Stimulated activated CD8-positive, alpha-beta memory T cell treated with anti-CD3 and anti-CD28 coated beads, Interleukin-2, amount 100 ng/mL, for 1 hour (primary cell): Measurements from ENCODE around the gene SCN3B.
"Not testable (repeated sequence)": the region's sequence is repeated elsewhere in the genome, so short reads cannot be mapped to it uniquely, and the experiment has no call there.

Experiments
- DNase-seq, 2 donors: peaks; one replicate each; pipeline ENCODE4 v3.0.0-alpha.2; 2020; ENCODE audit warnings: low read depth in 2 of 2

Gene SCN3B, protein sequence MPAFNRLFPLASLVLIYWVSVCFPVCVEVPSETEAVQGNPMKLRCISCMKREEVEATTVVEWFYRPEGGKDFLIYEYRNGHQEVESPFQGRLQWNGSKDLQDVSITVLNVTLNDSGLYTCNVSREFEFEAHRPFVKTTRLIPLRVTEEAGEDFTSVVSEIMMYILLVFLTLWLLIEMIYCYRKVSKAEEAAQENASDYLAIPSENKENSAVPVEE

DNA sequence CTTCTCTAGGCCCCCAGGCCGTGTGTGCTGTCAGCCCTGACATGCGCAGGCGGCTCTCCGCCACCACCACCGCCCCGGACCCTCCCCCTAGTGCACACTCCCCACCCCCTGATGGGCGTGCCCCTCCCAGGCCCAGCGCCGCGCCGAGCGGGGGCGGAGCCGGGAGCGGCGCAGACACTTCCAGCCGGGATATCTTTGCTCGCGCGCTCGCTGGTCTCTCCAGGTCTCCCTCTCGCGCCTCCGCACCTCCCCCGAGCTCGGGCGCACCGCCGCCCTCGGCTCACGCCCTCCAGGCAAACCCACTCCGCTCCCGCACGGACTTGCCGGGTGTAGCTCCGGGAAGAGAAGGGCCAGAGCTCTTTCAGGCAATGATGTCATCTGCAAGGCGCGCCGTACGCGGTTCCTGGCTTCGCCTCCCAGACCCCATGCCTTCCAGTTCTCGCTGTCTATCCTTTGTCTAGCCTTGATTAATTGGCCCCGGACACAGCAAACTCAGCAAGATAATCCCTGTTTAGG lies at the start of gene SCN3B:
Gene SCN3B (minus strand): TSS at position 59 of the 516 bp plus-strand sequence. CDS start 823 bp downstream, outside the sequence.
- DNase-seq, result no peak

DNA sequence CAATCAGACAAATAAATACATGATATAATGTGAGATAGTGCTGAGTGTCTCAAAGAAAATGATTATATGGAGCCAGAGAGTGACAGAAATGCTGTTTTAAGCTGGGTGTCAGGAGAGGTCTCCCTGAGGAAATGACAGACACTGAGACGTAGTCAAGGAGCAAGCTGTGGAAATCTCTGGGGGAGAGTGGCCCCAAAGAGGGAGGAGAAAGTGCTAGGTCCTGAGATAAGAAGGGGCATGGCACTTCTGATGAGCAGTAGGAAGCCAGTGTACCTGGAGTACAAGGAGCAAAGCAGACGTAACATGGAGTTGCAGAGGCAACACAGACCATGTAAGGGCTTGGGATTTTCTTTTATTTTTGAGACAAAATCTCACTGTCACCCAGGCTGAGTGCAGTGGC lies 48.3 kb upstream of the SCN3B start:
- no peak for DNase-seq

DNA sequence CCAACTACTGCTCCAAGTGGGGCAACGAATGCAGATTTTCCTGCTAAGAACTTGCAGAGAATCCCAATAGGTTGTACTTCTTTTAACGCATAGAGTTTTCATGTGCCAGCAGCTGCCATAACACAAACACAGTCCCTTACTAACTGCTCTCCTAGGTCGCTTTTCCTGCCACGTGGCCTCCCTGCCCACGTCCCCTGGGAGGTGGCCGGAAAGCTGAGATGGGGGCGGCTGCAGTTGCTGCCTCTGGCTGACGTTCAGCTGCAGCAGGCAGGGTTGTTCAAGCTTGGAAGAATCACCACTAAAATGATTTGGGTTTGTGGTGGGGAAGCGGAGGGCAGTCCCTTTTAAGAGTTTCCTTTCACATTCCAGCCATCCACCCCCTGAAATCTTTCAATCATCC lies 47.7 kb upstream of the SCN3B start:
- DNase-seq, result no peak

DNA sequence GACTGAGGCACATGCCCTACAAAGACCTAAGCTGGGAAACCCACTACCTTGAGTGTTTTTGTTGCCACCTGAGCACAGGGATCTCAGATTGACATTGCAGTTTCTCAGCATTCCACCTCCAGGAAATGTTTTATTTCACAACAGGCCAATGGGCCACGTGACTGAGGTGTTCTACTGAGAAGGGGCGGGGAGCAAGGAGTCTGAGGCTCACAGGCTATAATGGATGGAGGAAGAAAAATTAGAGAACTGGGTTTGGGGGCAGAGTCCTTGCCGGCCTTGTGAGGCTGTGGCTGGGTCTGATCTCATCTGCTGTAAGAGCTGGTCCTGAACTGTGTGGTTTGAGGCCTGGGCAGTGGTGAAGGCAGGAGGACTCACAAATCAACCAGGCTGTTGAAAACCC lies 46.3 kb upstream of the SCN3B start:
- no peak for DNase-seq

DNA sequence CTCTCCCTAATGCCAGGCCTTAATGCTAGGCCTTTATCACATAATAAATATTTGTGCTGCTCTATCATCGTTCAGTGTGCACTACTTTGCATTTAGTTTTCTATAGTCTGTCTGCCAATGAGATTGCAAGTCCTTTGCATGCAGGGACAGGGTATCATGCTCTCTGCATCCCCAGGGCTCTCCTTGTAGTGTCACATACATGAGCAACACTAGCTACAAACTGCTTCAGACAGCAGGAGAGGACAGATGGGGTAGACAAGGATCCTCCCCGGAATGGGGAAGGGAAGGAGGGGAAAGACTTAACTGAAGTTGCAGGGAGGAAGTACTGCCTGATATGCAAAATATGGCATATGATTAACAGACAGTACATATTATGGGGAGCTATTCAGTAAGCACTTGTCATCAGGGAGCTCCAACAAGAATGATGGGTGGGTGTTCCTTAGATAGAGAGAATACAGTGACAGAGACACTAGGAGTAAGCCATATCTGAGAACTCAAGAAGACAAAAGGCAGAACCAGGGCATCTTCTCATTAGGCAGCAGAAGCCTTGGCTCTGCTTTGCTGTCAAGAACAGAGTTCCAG lies 44.2 kb upstream of the SCN3B start:
- no peak for DNase-seq

DNA sequence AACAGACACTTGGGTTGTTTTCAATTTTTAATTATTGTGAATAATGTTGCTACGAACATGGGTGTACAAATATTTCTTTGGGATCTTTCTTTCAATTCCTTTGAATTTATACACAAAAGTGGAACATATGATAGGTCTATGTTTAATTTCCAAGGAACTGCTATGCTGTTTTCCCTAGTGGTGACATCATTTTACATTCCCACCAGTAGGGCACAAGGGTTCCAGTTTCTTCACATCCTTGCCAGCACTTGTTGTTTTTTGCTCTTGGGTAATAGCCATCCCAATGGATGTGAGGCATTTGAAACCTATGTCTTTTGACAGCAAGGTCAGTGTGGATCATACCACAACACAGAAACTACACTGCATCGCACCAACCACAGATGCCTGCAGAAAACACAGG lies 41.8 kb upstream of the SCN3B start:
- no peak for DNase-seq

DNA sequence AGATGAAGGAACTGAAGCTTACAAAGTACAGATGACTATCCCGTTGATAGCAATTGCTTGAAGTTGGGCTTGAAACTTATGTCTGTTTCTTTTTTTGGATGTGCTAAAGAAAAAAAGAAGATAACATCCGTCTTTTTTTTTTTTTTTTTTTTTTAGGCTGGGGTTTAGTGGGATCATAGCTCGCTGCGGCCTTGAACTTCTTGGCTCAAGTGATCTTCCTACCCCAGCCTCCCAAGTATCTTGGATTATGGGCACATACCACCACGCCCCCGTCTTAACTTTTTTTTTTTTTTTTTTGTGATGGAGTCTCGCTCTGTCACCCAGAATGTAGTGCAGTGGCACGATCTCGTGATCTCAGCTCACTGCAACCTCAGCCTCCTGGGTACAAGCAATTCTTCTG lies 40.8 kb upstream of the SCN3B start:
- no peak for DNase-seq

DNA sequence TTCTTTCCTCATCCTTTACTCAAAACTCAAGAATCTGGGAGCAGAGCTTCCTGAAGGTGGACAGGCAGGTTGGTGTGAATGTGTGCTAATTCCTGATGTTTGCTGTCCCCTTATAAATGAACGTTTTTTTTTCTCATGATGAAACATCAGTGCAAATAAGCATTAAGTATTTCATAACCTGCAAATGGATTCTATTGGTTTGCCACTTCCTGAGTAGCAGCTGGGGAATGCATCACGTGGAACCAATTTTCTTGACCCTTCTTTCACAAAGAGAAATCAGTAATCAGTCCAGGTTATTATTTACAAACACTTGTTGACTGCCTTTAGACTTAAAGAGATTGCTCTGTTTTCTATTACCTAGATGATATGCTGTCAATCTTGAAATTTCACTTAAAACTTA lies 40.1 kb upstream of the SCN3B start:
- DNase-seq, result no peak

DNA sequence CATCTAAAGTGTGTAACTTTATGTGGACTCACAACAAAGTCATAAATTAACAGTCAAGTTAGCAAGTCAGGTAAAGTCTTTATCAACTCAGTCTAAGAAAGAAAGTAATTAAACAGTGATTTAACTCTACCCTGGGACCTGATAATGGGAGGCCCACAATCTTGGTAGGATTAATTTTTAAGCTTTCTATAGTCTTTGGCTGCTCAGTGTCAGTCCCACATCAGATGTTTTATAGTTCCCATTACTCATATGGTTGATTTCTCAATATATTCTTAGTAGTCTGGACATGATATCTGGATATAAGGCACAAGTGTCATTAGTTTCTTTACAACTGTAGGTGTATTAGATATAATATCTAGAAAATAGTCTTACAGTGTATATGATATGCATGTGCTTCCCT lies 38.5 kb upstream of the SCN3B start:
- no peak for DNase-seq

DNA sequence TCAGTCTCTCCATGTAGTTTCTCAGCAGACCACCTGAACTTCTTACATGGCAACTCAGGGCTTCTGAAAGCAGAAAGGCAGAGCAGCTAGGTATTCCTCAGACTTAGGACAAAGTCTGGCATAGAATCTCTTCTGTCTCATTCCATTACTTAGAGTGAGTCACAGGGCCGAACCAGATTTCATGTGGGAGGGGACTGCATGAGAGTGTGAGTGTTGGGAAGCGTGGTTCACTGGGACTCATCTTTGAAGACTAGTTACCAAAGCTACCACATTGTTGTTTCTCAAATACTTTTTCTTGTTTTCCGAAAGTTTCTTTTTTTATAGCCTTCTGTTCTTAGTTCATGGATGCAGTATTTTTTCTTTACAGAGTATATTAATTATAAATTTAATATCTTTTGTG lies 36.1 kb upstream of the SCN3B start:
- DNase-seq, result no peak

DNA sequence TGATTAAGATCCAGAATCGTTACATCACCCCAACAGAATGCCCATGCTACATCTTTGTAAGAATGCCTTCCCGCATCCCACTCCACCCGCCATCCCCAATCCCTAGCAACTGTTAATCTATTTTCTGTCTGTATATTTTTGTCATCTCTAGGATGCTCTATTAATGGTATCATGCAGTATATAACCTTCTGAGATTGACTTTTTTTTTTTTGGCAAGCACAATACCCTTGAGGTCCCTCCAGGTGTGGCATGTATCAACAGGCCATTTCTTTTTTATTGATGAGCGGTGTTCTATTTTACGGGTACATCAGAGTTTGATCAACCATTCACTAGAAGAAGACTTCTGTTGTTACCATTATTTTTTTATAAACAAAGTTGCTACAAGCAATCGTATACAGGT lies 30.2 kb upstream of the SCN3B start:
- DNase-seq, result no peak

DNA sequence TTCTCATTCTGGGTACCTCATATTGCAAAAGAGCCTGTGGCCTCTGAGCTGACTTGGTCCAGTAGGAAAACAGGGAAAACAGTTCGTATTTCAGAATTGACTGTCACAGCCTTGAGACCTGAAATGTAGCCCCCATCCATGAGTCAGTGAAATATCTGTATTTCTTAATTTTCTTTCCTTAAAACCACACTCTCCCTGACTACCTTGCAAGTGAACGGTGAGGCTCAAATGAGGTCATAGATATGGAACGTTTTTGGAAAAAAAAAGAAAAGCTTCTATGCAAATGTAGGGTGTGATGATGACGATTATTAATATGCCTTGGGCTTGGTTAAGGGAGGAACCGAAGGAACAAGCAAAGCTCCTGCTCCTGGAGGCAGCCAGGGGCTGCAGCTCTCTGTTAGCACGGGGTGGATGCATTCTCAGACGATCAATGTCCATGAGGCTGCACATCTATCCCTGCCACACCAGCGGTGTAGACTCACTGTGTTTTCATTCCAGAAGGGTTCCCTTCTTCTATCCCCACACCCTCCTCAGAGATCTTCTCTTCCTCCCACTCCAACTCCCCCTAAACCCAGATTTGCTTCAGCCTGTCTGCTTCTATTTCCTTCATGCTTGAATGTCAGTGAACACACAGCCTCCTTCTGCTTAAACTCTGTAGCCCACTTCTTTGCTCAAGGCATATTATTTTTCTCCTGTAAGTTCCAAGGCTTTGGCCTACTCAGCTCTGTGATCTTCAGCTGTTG lies 29.2 kb upstream of the SCN3B start:
- DNase-seq, result no peak

DNA sequence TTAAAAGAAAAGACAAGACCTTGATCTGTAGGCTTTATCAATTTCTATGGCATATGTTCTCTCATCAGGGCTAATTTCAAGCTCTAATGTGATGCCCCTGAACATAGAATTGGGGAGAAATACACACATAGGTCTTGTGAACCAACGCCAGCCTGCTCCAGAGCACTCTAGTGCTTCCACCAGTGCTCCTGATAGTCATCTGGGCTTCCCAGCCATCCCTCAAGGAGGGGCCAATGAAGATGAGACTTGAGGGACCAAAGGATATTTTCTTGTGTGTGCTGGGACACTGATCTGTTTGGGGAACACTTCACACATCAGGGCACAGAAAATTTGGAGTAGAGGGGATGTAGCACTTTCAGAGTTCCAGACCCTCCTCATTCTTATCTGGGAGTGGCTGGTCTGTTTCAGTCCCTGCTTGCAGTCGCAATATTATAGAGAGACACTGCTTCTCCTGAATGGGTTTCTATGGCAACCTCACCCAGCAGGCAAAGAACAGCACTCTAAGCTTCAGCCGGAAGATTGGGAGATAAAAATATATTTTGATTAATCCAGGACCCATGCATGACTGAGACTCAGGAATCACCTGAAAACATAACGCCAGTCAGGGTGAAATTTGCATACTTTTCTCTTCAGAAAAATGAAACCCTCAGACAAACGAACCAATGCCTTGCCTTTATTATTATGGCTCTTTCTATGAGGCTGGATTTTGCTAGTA lies 28.4 kb upstream of the SCN3B start:
- DNase-seq, result no peak

DNA sequence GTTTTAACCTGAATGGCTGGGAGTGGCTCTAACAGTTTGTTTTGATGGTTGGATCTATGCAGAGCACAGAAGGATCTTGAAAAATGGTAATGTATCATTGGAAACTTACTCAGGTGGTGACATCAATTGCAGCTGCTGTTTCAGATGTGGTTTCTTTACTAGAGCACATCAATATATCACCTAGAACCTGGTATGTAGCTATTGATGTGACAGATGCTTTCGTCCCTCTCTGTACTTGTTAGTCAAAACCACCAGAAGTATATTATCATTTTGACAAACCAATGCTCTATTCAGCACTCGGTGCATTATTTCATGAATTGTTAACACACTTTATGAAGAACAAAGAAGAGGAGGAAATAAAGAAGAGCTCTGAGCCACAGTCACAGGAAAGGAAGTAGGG lies 26.6 kb upstream of the SCN3B start:
- no peak for DNase-seq

DNA sequence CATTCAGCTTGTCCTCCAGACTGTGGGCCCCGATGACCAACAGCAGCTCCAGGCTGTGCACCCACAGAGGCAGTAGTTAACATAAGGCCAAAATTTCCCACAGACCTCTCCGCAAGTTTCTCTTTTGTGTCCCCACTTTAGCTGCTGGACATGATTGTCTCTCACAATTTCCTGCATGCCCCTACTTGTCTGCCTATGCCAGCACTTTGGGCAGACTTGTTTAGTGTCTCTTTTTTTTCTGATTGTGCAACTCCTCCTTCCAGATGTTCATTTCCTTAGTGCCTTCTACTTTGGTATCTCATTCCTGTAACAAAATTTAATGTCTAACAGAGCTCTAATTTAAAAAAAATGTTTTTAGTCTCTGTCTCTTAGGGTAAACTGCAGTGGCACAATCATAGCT lies 23.8 kb upstream of the SCN3B start:
- no peak for DNase-seq

DNA sequence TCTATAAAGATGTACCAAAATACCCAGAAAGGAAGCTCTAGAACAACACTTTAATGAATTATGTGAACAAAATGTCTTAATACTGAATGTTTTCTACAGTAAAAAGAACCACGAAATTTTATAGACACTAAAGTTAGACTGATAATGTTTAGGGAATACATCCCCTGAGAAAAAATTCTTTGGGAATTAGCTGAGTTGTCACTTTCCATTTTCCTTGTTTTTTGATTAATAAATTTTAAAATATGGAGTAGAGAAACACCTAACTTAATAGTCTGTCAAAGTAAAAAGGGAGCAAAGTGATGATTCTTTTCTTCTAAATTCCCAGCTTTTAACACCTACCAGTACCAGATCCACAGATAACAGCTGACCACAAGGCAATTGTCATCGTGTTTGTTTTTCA lies 23.1 kb upstream of the SCN3B start:
- DNase-seq, result no peak

DNA sequence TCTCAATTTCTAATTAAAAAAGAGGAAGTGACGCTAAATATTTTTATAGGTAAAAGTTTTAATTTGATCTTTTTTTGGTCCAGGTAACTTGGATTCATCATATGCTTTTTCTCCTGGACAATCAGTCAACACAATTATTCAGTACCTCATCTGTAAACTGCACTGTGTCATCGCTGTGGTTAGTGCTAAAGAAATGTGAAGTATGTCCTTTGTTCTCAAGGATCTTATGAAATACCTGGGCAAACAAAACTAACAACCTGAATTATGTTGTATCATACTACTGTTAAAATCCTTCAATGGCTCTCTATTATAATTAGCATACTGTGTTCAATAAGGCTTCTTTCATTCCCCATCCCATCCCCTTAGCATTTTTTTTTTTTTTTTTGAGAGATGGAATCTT lies 19.9 kb upstream of the SCN3B start:
- DNase-seq, result no peak

DNA sequence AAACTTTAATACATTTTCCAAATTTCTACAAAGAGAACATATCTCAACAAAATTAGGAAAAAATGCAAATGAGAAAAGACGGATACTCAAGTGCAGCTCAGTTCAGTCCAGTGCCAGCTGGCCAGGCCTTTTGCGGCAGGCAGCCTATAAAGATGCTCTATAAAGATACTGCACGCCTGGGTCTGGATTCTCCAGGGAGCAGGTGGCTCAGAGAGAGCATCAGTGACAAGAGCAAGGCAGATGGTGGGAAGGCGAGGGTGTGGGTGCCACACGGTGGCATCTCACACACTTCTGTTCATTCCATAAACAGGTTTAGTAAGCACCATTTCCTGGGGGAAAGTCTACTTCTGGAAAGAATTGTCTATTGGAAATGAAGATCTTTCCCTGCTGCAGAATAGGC lies 18.1 kb upstream of the SCN3B start:
- no peak for DNase-seq

DNA sequence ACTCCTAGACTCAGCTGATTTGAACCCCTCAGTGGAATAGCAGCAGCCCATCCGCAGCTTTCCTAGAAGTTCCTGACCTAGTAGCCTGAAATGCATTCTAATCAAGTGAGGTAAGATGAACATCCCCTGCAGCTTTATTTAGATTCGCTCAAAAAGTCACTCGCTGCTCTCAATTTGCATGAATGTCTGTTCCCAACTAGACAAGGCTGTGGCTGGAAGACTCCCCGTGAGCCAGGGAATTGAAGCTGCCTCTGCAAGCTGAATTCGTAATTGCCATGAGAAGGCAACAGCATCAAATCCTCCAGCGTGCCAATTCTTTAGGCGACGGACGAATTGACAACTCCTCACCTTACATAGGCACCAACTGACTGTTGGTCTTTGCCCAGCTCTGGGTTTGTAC lies 17.1 kb upstream of the SCN3B start:
- no peak for DNase-seq

DNA sequence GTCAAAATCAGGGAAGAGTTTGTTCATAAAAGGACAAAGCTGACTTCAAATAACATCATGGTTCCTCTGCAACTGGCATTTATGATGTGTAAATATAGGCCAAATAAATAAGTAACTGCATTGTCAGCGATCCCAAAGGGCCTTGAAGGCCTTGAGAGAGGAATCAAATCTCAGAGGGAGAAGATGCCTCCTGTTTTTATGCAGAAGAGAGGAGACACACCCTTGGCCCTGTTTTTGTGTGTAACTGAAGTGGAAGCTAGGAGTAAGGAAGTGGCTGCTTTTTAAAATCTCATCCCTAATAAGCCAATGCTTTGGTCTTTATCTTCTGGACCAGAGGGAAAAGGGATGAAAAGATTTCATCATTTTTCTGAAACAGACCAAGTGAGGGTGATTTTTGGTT lies 15.7 kb upstream of the SCN3B start:
- DNase-seq, result no peak

DNA sequence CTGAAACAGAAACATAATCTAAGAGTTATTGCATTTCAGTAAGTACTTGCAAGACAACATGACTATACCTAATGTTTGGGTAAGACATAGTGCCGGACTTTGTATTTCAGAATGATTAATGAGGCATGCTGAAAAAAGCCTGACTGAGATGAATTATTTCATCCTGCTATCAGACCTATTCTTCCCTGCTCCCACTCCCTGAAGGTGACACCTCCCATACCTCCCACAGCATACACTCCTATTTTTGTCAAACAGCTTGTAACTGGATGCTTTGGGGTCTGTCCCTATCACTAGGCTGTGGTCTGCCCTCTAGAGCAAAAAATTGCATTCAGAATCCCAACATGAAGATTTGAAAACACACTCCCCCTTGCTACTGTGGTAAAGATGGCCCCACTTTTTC lies 10.9 kb upstream of the SCN3B start:
- no peak for DNase-seq

DNA sequence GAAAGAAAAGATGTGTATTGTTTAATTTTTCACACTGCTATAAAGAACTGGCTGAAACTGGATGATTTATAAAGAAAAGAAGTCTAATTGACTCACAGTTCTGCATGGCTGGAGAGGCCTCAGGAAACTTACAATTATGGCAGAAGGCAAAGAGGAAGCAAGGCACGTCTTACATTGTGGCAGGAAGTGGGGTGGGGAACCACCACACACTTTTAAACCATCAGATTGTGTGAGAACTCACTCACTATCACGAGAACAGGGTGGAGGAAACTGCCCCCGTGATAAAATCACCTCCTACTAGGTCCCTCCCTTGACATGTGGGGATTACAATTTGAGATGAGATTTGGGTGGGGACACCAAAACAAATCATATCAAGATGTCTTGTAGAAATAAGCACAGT lies 5.5 kb upstream of the SCN3B start:
- DNase-seq, result not testable (repeated sequence)

DNA sequence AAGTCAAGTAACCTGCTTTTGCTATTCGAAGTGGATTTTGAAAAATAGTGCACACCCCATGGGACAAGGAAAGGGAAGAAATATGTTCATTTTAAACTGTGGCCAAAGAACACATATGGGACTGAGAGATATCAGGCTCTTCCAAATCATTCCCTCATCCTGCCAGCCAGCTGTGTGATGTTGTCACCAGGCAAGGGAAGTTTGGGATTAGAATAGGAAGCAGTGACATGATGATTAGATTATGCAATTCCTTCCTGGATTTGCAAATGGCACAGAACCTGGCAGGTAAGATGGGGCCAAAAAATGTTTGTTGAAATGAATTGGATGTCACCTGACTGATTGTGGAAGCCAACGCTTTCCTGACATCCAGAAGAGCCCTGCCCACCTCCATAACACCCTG lies 4.9 kb upstream of the SCN3B start:
- DNase-seq, result no peak
